Ovary (tissue), 3 donors: ENCODE measurements around the gene TMEM143.

Source experiments
- CTCF ChIP-seq, 3 donors: fragments of 450-650 bp in 2 of 3; fragments of 200-600 bp in 1 of 3; IDR thresholded peaks; one replicate each; pipeline versions ENCODE4 v1.5.1 to v1.8.0; 2016 to 2022; ENCODE audit warnings: antibody characterized with exemption in 3 of 3, mild to moderate bottlenecking in 1 of 3
- EP300 ChIP-seq: sonication (generic); formaldehyde crosslinking; IDR thresholded peaks from one replicate; pipeline ENCODE4 v1.6.1; 2017; ENCODE audit warnings: antibody characterized with exemption
- POLR2A ChIP-seq: fragments of 450-650 bp; IDR thresholded peaks from one replicate; pipeline ENCODE4 v1.6.1; 2017; ENCODE audit warnings: antibody characterized with exemption, mild to moderate bottlenecking, moderate library complexity
- donor health status: DM: no; HTN: no; CAD: no.

- TF ChIP-seq CTCF (IDR thresholded peaks at IDR 0.05) (no peak), POLR2A (no peak), EP300 (no peak)
Observed at GRCh38 chr19:48372904-48373303, 9.2 kb upstream of the TMEM143 start.
